Keratinocyte (primary cell): ENCODE data around the gene HEXB. TPM values are rescaled to one million over a fixed set of nuclear protein-coding genes. Genes with fewer than 3 reads are reported as not detected.

Source experiments
- DNase-seq: peaks from one replicate; pipeline ENCODE4 v3.0.0-alpha.2; 2011; ENCODE audit warnings: low read depth, missing footprints, low spot score
- FAIRE-seq: peaks from 2 replicates; lab custom pipeline; 2011; peaks lifted over from hg19 to GRCh38; lab: Jason Lieb, UNC
- H2AFZ ChIP-seq: 2 replicates; pipeline ENCODE4 v1.6.0; 2012; ENCODE audit warnings: low read length, control low read depth, inconsistent platforms; ENCODE audit not compliant: control insufficient read depth
- H3K27ac ChIP-seq: 2 replicates; pipeline ENCODE4 v1.5.1; 2011; ENCODE audit warnings: low read length; ENCODE audit not compliant: control insufficient read depth, insufficient read depth
- H3K27me3 ChIP-seq: 3 replicates; pipeline ENCODE4 v1.6.0; 2011; ENCODE audit warnings: low read length; ENCODE audit not compliant: control insufficient read depth, insufficient read depth; ENCODE audit errors: extremely low read depth
- H3K36me3 ChIP-seq, 2 experiments: 2 replicates in 1 of 2; 3 replicates in 1 of 2; pipeline ENCODE4 v1.5.1; 2011; ENCODE audit warnings: low read length in 2 of 2, mild to moderate bottlenecking in 1 of 2; ENCODE audit not compliant: control insufficient read depth in 2 of 2, insufficient read depth in 2 of 2; ENCODE audit errors: extremely low read depth in 1 of 2
- H3K4me1 ChIP-seq: 3 replicates; pipeline ENCODE4 v1.5.1; 2011; ENCODE audit warnings: low read length; ENCODE audit not compliant: control insufficient read depth, insufficient read depth; ENCODE audit errors: extremely low read depth
- H3K4me2 ChIP-seq: 3 replicates; pipeline ENCODE4 v1.6.0; 2011; ENCODE audit warnings: low read depth, low read length; ENCODE audit not compliant: control insufficient read depth, insufficient read depth; ENCODE audit errors: extremely low read depth
- H3K4me3 ChIP-seq, 3 experiments: fragments of 200-600 bp in 1 of 3; sonication (generic) in 1 of 3; 2 replicates in 2 of 3; 3 replicates in 1 of 3; pipeline ENCODE4 v1.5.1; 2011 to 2016; ENCODE audit warnings: low read length in 3 of 3, mild to moderate bottlenecking in 3 of 3, control low read depth in 2 of 3, inconsistent platforms in 1 of 3, low read depth in 1 of 3, mixed read lengths in 1 of 3, mixed run types in 1 of 3, moderate library complexity in 1 of 3; ENCODE audit not compliant: control insufficient read depth in 2 of 3, insufficient read depth in 2 of 3; ENCODE audit errors: extremely low read depth in 1 of 3
- H3K79me2 ChIP-seq: 2 replicates; pipeline ENCODE4 v1.6.0; 2012; ENCODE audit warnings: low read length; ENCODE audit not compliant: control insufficient read depth, insufficient read depth
- H3K9ac ChIP-seq: 3 replicates; pipeline ENCODE4 v1.6.0; 2011; ENCODE audit warnings: low read length; ENCODE audit not compliant: control insufficient read depth, insufficient read depth; ENCODE audit errors: extremely low read depth
- H3K9me1 ChIP-seq: 3 replicates; pipeline ENCODE4 v1.6.0; 2011; ENCODE audit warnings: low read length; ENCODE audit not compliant: control insufficient read depth, insufficient read depth; ENCODE audit errors: extremely low read depth
- H3K9me3 ChIP-seq: 2 replicates; pipeline ENCODE4 v1.5.1; 2012; ENCODE audit warnings: low read depth, low read length; ENCODE audit not compliant: control insufficient read depth
- H4K20me1 ChIP-seq: 3 replicates; pipeline ENCODE4 v1.6.0; 2011; ENCODE audit warnings: low read length; ENCODE audit not compliant: control insufficient read depth, insufficient read depth; ENCODE audit errors: extremely low read depth
- CTCF ChIP-seq, 3 experiments: IDR thresholded peaks in 1 of 3; conservative IDR thresholded peaks in 1 of 3; optimal IDR thresholded peaks in 1 of 3; 2 replicates in 2 of 3; 3 replicates in 1 of 3; pipeline versions ENCODE3 to v1.5.1; 2011; ENCODE audit warnings: low read length in 3 of 3, mild to moderate bottlenecking in 3 of 3, moderate library complexity in 2 of 3, control low read depth in 1 of 3, inconsistent platforms in 1 of 3; ENCODE audit not compliant: insufficient read depth in 2 of 3; ENCODE audit errors: extremely low read depth in 1 of 3
- EZH2 ChIP-seq: IDR thresholded peaks from one replicate; pipeline ENCODE4 v1.6.1; 2012; ENCODE audit warnings: inconsistent platforms, mild to moderate bottlenecking, low read length, moderate library complexity
- dilution Hi-C: fragments of 300-500 bp; cut with MboI; formaldehyde crosslinking; loops from one replicate; pipeline ENCODE4 v1.7.0; 2020; ENCODE audit warnings: low sequenced_read_pairs; ENCODE audit not compliant: extremely low pct_ligation_motif_present
- polyA plus RNA-seq, 5 experiments: library from polyadenylated mRNA; depleted of rRNA in 3 of 5; stranded (reverse) in 3 of 5; stranded (forward) in 1 of 5; unstranded in 1 of 5; fragments of >200 nt; gene quantifications; 1 replicate in 1 of 5; 2 replicates in 3 of 5; 3 replicates in 1 of 5; pipeline versions ENCODE4 v1.2.1 to v1.2.3, GENCODE V29; 2011 to 2012; ENCODE audit warnings: missing spikeins in 2 of 5, low read depth in 1 of 5, low replicate concordance in 1 of 5

The HEXB gene
- polyA plus RNA-seq, 1 donor (not counting 4 experiments of a cell fraction or from before 2014, with no cell fraction given), result 192 TPM

GRCh38 chr5:74717596-74717995, 32.6 kb downstream of the HEXB start:
- Histone ChIP-seq H3K27ac (no peak overlapping the region), H2AFZ (no peak overlapping the region), H4K20me1 (no peaks in the 10 kb centered on the region), H3K9ac (no peak overlapping the region), H3K79me2 (no peaks in the 10 kb centered on the region), H3K9me1 (no peaks in the 10 kb centered on the region), H3K4me2 (no peak overlapping the region), H3K4me3 (no peak overlapping the region), H3K4me1 (no peaks in the 10 kb centered on the region), H3K27me3 (no peaks in the 10 kb centered on the region), H3K9me3 (no peaks in the 10 kb centered on the region), H3K36me3 (peaks cover 11% of the 10 kb centered on the region in 2 experiments)
- dilution Hi-C loops, result no loop called here
- DNase-seq (no peak), FAIRE-seq (no peak)
- TF ChIP-seq EZH2 (no peak), CTCF (optimal IDR thresholded peaks at IDR 0.05 in 1 of 3, IDR thresholded peaks at IDR 0.05 in 1 of 3, conservative IDR thresholded peaks at IDR 0.05 in 1 of 3; ENCODE audit: extremely low read depth in 1 of 3, insufficient read depth in 2 of 3, low read length in 3 of 3) (no peak)

DNA sequence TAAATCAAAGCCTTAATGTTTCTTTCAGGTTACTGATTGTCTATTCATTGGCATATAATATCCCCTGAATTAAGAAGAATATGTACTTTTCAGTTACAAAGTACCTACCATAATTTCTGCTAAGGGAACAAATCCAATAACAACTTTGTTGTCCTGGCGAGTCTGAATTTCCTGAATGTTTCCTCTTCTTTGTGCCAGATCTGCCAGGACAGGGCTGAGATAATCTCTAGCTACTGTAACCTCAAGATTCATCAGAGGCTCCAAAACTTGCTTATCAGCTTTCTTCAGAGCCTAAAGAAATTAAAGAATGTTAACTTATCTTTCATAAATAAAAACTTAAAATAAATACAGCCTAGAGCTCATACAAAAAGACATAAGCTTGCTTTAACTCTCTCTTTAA, 37.2 kb downstream of the HEXB start:
- Histone ChIP-seq H3K27me3 (no peaks in the 10 kb centered on the region), H3K27ac (no peak overlapping the region), H3K4me1 (no peaks in the 10 kb centered on the region), H3K79me2 (no peaks in the 10 kb centered on the region), H3K4me2 (no peak overlapping the region), H3K9me1 (no peaks in the 10 kb centered on the region), H3K9ac (no peak overlapping the region), H3K36me3 (peaks cover 11 to 24% of the 10 kb centered on the region in 2 experiments), H4K20me1 (no peaks in the 10 kb centered on the region), H3K4me3 (no peak overlapping the region), H2AFZ (no peak overlapping the region), H3K9me3 (no peaks in the 10 kb centered on the region)
- TF ChIP-seq CTCF (optimal IDR thresholded peaks at IDR 0.05 in 1 of 3, IDR thresholded peaks at IDR 0.05 in 1 of 3, conservative IDR thresholded peaks at IDR 0.05 in 1 of 3; ENCODE audit: extremely low read depth in 1 of 3, insufficient read depth in 2 of 3, low read length in 3 of 3) (no peak), EZH2 (no peak)
- dilution Hi-C loops, result no loop called here
- DNase-seq (no peak), FAIRE-seq (no peak)
